GM12872 (cell line): ENCODE data around the gene ZNF574.

Source experiments
- TF ChIP-seq, protein P1 (sequence below): IDR thresholded peaks from 3 replicates; pipeline ENCODE4 v1.5.1; 2011; ENCODE audit warnings: low read depth, mild to moderate bottlenecking, low read length, moderate library complexity; ENCODE audit not compliant: insufficient read depth

The ZNF574 gene

DNA sequence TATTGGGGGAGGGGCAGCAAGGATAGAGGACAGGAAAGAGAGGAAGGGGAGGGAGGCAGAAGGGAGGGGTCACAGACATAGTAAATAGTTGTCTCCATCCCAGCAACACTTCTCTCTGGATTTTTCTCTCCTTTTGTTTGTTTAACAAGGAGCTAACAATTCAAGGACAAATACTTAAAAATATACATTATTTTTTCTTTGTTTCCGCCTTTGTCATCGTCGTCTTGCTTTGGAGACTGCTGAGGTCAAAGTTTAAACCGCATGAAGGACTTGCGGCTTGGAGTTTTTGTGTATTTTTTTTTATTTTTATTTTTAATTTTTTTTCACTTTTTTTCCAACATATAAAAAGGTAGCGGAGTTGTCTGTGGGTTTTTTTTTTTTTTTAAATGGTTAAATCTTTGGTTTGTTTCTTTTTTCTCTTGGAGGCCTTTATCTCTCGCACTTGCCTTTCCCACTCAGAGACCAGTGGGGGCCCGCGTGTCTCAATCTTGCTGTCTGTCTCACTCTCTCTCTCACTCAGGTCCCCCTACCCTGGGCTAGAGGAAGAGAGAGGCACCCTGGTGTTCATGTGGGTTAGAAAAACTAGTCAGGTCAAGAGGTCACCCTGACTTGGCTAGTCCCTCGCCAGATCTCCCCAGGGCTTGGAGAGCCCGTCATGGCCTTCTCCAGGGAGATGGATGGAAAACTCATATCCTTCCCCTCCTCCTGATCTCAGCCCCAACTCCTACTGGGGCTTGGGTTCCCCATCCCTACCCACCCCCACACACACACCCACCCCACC is 11.0 kb downstream of the ZNF574 start:
- TF ChIP-seq, protein P1, sequence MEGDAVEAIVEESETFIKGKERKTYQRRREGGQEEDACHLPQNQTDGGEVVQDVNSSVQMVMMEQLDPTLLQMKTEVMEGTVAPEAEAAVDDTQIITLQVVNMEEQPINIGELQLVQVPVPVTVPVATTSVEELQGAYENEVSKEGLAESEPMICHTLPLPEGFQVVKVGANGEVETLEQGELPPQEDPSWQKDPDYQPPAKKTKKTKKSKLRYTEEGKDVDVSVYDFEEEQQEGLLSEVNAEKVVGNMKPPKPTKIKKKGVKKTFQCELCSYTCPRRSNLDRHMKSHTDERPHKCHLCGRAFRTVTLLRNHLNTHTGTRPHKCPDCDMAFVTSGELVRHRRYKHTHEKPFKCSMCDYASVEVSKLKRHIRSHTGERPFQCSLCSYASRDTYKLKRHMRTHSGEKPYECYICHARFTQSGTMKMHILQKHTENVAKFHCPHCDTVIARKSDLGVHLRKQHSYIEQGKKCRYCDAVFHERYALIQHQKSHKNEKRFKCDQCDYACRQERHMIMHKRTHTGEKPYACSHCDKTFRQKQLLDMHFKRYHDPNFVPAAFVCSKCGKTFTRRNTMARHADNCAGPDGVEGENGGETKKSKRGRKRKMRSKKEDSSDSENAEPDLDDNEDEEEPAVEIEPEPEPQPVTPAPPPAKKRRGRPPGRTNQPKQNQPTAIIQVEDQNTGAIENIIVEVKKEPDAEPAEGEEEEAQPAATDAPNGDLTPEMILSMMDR = no peak

DNA sequence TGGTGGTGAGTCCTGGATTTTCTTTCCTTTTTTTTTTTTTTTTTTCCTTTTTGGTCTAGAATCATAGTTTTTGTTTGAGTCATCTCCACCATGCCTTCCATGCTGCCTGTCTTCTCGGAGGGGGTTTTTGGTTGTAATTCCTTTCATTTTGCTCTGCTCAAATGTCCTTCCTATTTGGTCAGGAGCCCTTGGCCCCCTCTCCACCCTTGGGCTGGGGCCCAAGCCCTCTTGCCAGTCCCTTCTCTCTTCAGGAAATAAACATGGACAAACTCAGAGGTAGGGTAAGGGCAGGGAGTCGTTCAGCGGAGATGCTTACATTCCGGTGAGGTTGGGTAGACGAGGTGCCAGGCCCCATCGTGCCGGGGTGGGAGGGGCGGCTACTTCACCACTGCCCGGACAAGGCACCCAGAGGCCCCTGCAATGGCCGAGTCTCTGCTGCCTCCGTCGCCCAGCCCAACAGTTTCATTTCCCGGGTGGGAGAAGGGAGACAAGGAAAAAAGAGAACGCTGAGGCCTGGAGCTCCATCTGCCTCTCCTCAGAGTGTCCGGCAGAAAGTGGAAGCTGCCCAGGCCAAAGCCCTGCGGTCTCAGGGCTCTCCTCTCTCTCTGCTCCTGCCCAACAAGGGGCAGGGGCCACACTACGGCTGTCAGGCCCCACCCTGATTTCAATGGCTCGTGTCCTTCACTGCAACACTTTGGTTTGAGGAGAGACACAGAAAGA is 12.7 kb downstream of the ZNF574 start:
- TF ChIP-seq, protein P1 = no peak

DNA sequence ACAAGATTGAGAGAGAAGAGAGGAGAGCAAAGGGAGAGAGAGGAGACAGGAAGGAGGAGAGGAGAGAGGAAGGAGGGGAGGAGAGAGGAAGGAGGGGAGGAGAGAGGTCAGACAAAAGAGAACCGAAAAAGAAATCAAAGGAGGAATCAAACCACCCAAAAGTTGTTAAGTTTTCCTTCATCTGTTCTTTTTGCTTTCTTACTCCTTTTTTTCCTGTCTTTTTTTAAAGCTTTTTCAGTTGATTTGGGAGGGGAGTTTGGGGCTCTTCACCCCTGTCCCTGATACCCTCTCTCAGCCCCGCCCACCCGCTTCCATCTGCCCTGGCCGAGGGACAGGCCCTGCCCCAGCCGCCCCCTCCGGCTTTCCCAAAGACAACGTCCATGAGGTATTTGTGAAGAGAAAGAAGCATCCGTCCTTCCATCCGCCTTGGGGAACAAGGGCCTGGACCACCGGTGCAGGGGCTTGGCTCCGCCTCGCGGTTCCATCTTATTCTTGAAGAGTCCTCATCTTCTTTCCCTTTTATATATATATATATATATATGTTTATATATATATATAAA is 13.3 kb downstream of the ZNF574 start:
- TF ChIP-seq, protein P1 = no peak

DNA sequence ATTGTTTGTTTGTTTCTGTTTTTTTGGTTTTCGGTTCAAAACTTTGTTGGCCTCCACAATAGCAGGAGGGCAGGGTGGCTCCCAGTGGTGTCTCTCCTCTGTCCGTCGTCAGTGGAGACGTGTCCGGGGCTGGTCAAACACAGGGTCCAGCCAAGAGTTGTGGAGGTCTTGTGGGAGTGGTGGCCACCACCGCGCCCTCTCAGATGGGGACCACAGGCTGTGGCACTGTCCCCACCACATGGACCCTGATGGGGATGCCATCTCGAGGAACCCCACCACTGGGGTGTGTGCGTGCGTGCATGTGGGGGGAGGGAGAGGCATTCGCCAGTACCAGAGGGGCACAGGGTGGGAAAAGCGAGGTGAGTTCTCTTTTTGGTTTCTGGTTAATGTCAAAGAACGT is 13.8 kb downstream of the ZNF574 start:
- TF ChIP-seq, protein P1 = no peak

DNA sequence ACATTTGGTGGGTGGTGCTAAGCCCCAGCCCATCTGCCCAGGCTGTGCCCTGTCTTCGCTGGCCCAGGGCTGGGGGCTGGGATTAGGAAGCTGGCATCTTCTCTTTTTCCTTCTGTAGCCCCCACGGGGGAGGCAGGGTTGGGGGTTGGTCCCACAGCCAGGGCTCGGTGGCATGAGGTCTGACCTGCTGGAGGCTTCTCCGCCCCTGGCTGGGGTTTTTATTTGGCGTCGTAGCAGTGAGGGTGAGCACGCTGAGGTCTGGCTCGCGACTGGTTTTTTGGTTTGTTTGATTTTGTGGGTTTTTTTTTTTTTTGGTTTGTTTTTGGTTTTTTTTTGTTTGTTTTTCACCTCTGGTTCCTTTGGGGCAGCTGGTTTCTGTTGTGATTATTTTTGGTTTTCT is 14.7 kb downstream of the ZNF574 start:
- TF ChIP-seq, protein P1 = no peak

DNA sequence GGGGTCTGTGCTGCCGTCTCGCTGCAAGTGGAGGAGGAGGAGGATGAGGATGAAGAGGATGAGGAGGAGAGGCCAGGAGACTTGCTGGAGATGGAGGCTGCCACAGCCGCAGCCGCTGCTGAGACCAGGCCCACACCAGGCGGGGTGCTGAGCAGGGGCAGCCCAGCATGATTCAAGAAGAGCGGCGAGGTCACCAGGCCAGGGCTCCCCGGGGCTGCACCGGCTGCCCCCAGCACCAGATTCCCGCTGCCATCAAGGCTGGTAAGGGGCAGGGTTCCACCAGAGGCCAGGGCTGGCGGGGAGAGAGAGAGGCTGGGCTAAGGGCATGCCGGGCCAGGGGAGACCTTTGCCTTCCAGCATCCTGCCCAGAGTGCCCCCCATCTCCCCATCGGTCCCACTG is 15.3 kb downstream of the ZNF574 start:
- TF ChIP-seq, protein P1 = no peak

DNA sequence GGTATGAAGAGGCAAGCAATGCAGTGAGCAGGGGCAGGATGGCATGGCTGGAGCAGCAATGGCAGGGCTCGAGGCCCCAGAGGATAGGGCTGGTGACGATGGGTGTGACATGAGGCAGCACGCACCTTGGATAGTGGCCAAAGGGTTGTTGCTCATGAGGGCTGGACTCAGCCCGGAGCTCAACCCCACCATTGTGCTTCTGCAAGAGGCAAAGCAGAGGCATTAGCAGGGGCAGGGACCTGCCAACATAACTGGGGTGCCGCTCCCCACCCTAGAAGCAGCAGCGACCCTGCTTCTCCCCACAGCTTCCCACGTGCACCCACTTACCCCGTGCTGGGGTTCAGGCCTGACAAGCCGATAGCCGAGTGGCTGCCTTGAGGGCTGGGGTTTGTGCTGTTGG is 15.8 kb downstream of the ZNF574 start:
- TF ChIP-seq, protein P1 = no peak
